GM04503 (cell line): ENCODE results near the gene CPLANE2.
"Not testable (repeated sequence)": the region's sequence is repeated elsewhere in the genome, so short reads cannot be mapped to it uniquely, and the experiment has no call there.

ENCODE experiments used
- DNase-seq: peaks from one replicate; pipeline ENCODE4 v3.0.0-alpha.2; 2012; ENCODE audit warnings: low read depth

CPLANE2 gene

GRCh38 chr1:16236511-16237342 is at the start of gene CPLANE2:
Gene CPLANE2, minus strand, starts transcription at chr1:16237183. Its CDS starts 441 bp downstream, at chr1:16236742.
- no peak for DNase-seq

GRCh38 chr1:16286122-16286521 is 49.1 kb upstream of the CPLANE2 start:
- DNase-seq, result peak; percentile 11

- no peak for DNase-seq
These were observed 44.8 kb upstream of the CPLANE2 start for GRCh38 chr1:16281765-16282164.

- no peak for DNase-seq
These were observed 42.2 kb upstream of the CPLANE2 start for GRCh38 chr1:16279186-16279585.

- no peak for DNase-seq
These were observed 39.5 kb upstream of the CPLANE2 start for GRCh38 chr1:16276302-16277030.

- no peak for DNase-seq
These were observed 38.6 kb upstream of the CPLANE2 start for GRCh38 chr1:16275591-16275990.

- DNase-seq, result no peak
These were observed 30.8 kb upstream of the CPLANE2 start for GRCh38 chr1:16267690-16268180.

GRCh38 chr1:16266411-16267118 is 29.6 kb upstream of the CPLANE2 start:
- no peak for DNase-seq

- no peak for DNase-seq
These were observed 25.1 kb upstream of the CPLANE2 start for GRCh38 chr1:16262067-16262466.

- no peak for DNase-seq
These were observed 23.8 kb upstream of the CPLANE2 start for GRCh38 chr1:16260814-16261213.

GRCh38 chr1:16258591-16259135 is 21.7 kb upstream of the CPLANE2 start:
- no peak for DNase-seq

GRCh38 chr1:16257968-16258367 is 21.0 kb upstream of the CPLANE2 start:
- no peak for DNase-seq

- DNase-seq, result not testable (repeated sequence)
These were observed 20.6 kb upstream of the CPLANE2 start for GRCh38 chr1:16257556-16257955.

GRCh38 chr1:16256478-16256877 is 19.5 kb upstream of the CPLANE2 start:
- DNase-seq, result no peak

- no peak for DNase-seq
These were observed 17.4 kb upstream of the CPLANE2 start for GRCh38 chr1:16254263-16254928.

- DNase-seq, result no peak
These were observed 16.4 kb upstream of the CPLANE2 start for GRCh38 chr1:16253332-16253922.

GRCh38 chr1:16252912-16253311 is 15.9 kb upstream of the CPLANE2 start:
- DNase-seq, result no peak

GRCh38 chr1:16251381-16251780 is 14.4 kb upstream of the CPLANE2 start:
- DNase-seq, result no peak

GRCh38 chr1:16250524-16251251 is 13.7 kb upstream of the CPLANE2 start:
- no peak for DNase-seq

- DNase-seq, result peak; percentile 81
These were observed 12.7 kb upstream of the CPLANE2 start for GRCh38 chr1:16249596-16250241.
